Cardiac septum (tissue), 1 donor: Measurements from ENCODE around the gene GNG4. TPM values are rescaled to one million over a fixed set of nuclear protein-coding genes. Genes with fewer than 3 reads are reported as not detected.

Experiments used
- DNase-seq: peaks from one replicate; pipeline ENCODE4 v3.0.0-alpha.2; 2020; ENCODE audit warnings: low spot score
- intact Hi-C: fragments of 100-400 bp; cut with DNase I; formaldehyde crosslinking; loops from one replicate; pipeline ENCODE4 v1.14.0; 2022
- total RNA-seq: library from RNA; stranded (reverse); fragmentation: NEBNext Ultra II Directional; extraction: Animal tissue kit (Norgen Biotek cat#: 25700); gene quantifications from one replicate; pipeline ENCODE4 v1.2.1, GENCODE V29; 2021
- donor health status: DM: no; HTN: no; CAD: no.

The GNG4 gene
- total RNA-seq, 1 donor from 2014 or later, result 0.24 TPM

- intact Hi-C loops, result loop anchor here (5.0 to 10.0 kb wide), 5 partner anchors 177 to 1020 kb away; partner anchors contain the start of genes ARID4B, GGPS1, LGALS8 and LYST
- DNase-seq, result peak; percentile 99
These were observed 144.9 kb downstream of the GNG4 start for GRCh38 chr1:235504494-235505222.

- DNase-seq, result no peak
- intact Hi-C loops, result loop anchor here (5.0 to 10.0 kb wide), 5 partner anchors 177 to 1021 kb away; partner anchors contain the start of genes ARID4B, GGPS1, LGALS8 and LYST
These were observed 145.5 kb downstream of the GNG4 start, which contains the start of gene B3GALNT2 for GRCh38 chr1:235504122-235504493. Gene B3GALNT2 (minus strand): TSS chr1:235504452. CDS start chr1:235504252, 200 bp downstream.

- intact Hi-C loops, result loop anchor here (5.0 to 10.0 kb wide), 5 partner anchors 176 to 1021 kb away; partner anchors contain the start of genes ARID4B, GGPS1, LGALS8 and LYST
- peak; percentile 81 for DNase-seq
These were observed 146.0 kb downstream of the GNG4 start for GRCh38 chr1:235503403-235504121.

- intact Hi-C loops, result loop anchor here (5.0 to 10.0 kb wide), 5 partner anchors 176 to 1022 kb away; partner anchors contain the start of genes ARID4B, GGPS1, LGALS8 and LYST
These were observed 146.8 kb downstream of the GNG4 start for GRCh38 chr1:235502601-235503402.

GRCh38 chr1:235500971-235501540 lies 148.5 kb downstream of the GNG4 start:
- no peak for DNase-seq
- intact Hi-C loops, result loop anchor here (5.0 to 10.0 kb wide), 5 partner anchors 174 to 1024 kb away; partner anchors contain the start of genes ARID4B, GGPS1, LGALS8 and LYST

More at GRCh38 chr1:235502601-235503402, 146.8 kb downstream of the GNG4 start:
- no peak for DNase-seq

Other genes with a start within 250 kb of the GNG4 start
- gene B3GALNT2, start 145.3 kb downstream of the GNG4 start, total RNA-seq, result 21.1 TPM
- gene LYST, start 217.1 kb upstream of the GNG4 start, total RNA-seq, result 15.4 TPM